Fibroblast of villous mesenchyme (primary cell): ENCODE data around the gene PLA2G2C. TPM values are rescaled to one million over a fixed set of nuclear protein-coding genes. Genes with fewer than 3 reads are reported as not detected.
"Not testable (repeated sequence)": the region's sequence is repeated elsewhere in the genome, so short reads cannot be mapped to it uniquely, and the experiment has no call there.

Experiments
- DNase-seq: peaks from one replicate; pipeline ENCODE4 v3.0.0-alpha.2; 2010; ENCODE audit warnings: low read depth
- H3K4me3 ChIP-seq: 2 replicates; pipeline ENCODE4 v1.5.1; 2011; ENCODE audit warnings: low read depth, mild to moderate bottlenecking, low read length
- total RNA-seq: library from RNA; depleted of rRNA; stranded (reverse); fragments of >200 nt; gene quantifications from 2 replicates; pipeline ENCODE4 v1.2.3, GENCODE V29; 2012
- TF ChIP-seq, protein P1 (sequence below): IDR thresholded peaks from 2 replicates; pipeline ENCODE4 v1.5.1; 2012; ENCODE audit warnings: low read depth, mild to moderate bottlenecking, low read length; ENCODE audit not compliant: insufficient read depth

PLA2G2C gene
- total RNA-seq, 1 donor = not detected

DNA sequence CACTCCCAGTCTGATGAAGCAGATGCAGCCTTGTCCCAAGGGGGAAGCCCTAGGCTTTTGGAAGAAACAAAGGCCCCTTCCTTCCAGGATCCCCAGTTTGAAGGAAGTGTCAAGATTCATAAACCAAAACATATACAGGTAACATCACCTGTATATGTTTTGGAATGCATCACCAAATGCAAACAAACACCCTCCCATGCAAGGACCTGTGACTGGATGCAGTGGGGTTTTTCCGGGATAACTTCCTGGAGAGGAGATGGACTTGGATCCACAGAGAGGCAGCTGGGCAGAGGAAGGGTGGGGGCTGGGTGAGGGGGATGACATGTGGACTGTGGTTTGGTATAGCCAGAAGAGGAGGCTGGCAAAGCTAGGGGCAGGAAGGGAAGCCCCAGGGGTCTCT is 48.7 kb downstream of the PLA2G2C start:
- DNase-seq = no peak

DNA sequence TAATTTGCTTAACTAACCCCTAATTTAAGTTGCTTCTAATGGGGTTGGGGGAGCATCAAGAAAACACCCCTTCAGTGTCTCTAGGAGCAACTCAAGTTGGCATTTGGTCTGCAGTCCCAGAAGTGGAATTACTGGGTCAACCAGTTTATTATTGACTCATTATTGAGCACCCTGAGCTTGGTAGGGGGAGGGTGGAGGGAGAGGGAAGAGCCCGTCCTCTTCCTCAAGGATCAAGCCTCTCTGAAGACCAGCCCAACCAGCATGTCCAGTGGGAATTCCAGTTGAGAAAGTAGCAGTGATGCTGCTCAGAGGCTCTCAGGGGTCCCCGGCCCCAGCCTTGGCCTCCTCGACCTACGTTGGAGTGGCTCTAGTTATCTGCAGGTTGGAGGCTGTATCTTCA is 49.3 kb downstream of the PLA2G2C start:
- TF ChIP-seq, protein P1, sequence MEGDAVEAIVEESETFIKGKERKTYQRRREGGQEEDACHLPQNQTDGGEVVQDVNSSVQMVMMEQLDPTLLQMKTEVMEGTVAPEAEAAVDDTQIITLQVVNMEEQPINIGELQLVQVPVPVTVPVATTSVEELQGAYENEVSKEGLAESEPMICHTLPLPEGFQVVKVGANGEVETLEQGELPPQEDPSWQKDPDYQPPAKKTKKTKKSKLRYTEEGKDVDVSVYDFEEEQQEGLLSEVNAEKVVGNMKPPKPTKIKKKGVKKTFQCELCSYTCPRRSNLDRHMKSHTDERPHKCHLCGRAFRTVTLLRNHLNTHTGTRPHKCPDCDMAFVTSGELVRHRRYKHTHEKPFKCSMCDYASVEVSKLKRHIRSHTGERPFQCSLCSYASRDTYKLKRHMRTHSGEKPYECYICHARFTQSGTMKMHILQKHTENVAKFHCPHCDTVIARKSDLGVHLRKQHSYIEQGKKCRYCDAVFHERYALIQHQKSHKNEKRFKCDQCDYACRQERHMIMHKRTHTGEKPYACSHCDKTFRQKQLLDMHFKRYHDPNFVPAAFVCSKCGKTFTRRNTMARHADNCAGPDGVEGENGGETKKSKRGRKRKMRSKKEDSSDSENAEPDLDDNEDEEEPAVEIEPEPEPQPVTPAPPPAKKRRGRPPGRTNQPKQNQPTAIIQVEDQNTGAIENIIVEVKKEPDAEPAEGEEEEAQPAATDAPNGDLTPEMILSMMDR = no peak
- no peak for DNase-seq
- H3K4me3 ChIP-seq = no peak overlapping the region

More for the DNA sequence above, 48.7 kb downstream of the PLA2G2C start:
- no peak overlapping the region for H3K4me3 ChIP-seq
- TF ChIP-seq, protein P1 = no peak

- no peak for DNase-seq
Measured at GRCh38 chr1:20136249-20136648, 50.1 kb downstream of the PLA2G2C start.

DNA sequence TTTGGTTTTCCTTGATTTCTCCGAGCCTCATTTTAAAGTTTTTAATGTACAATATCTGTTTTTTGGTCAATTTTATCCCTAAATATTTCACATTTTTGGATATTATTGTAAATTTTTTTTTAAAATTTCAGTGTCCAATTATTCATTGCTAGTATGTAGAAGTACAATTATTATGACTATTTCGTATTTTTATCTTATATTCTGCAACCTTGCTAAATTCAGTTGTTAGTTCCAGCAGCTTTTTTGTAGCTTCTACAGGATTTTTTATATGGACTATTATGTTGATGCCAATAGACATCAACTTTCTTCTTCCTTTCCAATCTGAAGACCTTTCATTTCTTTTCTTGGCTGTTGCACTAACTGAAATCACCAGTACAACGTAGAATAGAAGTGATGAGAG is 51.3 kb downstream of the PLA2G2C start:
- DNase-seq = no peak
- H3K4me3 ChIP-seq = no peak overlapping the region
- TF ChIP-seq, protein P1 = no peak

More at GRCh38 chr1:20136249-20136648, 50.1 kb downstream of the PLA2G2C start:
- no peak overlapping the region for H3K4me3 ChIP-seq
- TF ChIP-seq, protein P1 = no peak

DNA sequence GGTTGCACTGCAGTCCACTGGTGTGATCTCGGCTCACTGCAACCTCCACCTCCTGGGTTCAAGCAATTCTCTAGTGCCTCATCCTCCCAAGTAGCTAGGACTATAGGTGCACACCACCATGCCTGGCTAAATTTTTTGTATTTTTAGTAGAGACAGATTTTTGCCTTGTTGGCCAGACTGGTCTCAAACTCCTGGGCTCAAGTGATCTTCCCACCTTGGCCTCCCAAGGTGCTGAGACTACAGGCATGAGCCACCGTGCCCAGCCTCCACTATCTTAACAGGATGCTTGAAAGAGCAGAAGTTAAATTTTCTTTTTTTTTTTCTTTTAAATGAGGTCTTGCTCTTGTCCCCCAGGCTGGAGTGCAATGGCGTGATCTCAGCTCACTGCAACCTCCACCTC is 55.8 kb downstream of the PLA2G2C start:
- H3K4me3 ChIP-seq, DNase-seq: not testable (repeated sequence)

- no peak for DNase-seq
- no peak overlapping the region for H3K4me3 ChIP-seq
- TF ChIP-seq, protein P1 = no peak
Measured at GRCh38 chr1:20126806-20127440, 59.4 kb downstream of the PLA2G2C start.

GRCh38 chr1:20126041-20126805 is 60.1 kb downstream of the PLA2G2C start:
- no peak for DNase-seq
- TF ChIP-seq, protein P1 = no peak
- H3K4me3 ChIP-seq = no peak overlapping the region
